ENCODE data around the gene MARK4.

MARK4 gene

DNA sequence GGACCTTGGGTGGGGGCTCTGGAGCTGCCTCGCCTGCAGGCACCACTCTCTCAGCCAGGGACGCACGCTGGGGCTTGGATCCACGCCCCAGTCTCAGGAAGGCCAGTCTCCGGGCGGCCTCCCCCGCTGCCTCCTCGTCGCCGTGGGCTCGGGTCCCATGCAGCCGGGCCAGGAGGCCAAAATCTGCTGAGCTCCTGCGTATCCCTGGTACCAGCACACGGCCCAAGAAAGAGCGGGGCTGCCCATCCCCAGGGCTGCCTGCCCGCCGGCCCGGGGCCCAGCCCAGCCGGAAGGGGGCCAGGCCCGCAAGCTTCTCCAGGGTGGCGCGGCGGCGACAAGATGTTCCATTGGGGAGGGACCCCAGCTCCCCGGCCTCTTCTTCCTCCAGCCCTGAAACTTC is 12.5 kb upstream of the MARK4 start:
- H3K4me3 ChIP-seq (ENCODE audit: low read length) = no peak overlapping the region
- TF ChIP-seq, protein P1, sequence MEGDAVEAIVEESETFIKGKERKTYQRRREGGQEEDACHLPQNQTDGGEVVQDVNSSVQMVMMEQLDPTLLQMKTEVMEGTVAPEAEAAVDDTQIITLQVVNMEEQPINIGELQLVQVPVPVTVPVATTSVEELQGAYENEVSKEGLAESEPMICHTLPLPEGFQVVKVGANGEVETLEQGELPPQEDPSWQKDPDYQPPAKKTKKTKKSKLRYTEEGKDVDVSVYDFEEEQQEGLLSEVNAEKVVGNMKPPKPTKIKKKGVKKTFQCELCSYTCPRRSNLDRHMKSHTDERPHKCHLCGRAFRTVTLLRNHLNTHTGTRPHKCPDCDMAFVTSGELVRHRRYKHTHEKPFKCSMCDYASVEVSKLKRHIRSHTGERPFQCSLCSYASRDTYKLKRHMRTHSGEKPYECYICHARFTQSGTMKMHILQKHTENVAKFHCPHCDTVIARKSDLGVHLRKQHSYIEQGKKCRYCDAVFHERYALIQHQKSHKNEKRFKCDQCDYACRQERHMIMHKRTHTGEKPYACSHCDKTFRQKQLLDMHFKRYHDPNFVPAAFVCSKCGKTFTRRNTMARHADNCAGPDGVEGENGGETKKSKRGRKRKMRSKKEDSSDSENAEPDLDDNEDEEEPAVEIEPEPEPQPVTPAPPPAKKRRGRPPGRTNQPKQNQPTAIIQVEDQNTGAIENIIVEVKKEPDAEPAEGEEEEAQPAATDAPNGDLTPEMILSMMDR (IDR thresholded peaks at IDR 0.05; ENCODE audit: insufficient read depth, low read depth, low read length, missing control alignments) = no peak
- no peak for DNase-seq (ENCODE audit: low read depth)

DNA sequence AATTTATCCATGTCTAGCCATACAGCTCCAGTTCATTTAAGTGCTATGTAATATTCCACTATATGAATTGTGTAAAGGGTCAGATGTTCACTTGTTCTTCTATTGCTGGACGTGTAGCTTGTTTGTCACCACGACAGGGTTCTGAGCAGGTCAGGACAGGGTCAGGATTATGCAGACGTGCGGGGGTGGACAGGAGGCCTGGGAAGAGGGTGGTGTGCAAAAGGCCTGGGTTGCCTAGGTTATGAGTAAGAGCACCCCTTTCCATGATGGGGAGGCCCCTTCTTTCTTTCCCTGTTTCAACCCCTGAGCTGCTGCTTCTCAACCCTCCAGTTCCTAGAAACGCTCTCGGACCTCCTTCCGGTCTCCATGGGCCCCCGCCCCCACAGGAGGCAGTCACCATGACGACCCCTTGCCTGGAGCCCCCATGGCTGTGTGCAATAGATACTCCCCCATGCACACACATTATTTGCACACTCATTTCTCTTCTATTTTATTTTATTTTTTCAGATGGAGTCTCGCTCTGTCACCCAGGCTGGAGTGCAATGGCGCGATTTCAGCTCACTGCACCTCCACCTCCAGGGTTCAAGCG is 7.8 kb upstream of the MARK4 start:
- TF ChIP-seq, protein P1 (IDR thresholded peaks at IDR 0.05; ENCODE audit: insufficient read depth, low read depth, low read length, missing control alignments) = no peak
- DNase-seq (ENCODE audit: low read depth) = no peak
- no peak overlapping the region for H3K4me3 ChIP-seq (ENCODE audit: low read length)

DNA sequence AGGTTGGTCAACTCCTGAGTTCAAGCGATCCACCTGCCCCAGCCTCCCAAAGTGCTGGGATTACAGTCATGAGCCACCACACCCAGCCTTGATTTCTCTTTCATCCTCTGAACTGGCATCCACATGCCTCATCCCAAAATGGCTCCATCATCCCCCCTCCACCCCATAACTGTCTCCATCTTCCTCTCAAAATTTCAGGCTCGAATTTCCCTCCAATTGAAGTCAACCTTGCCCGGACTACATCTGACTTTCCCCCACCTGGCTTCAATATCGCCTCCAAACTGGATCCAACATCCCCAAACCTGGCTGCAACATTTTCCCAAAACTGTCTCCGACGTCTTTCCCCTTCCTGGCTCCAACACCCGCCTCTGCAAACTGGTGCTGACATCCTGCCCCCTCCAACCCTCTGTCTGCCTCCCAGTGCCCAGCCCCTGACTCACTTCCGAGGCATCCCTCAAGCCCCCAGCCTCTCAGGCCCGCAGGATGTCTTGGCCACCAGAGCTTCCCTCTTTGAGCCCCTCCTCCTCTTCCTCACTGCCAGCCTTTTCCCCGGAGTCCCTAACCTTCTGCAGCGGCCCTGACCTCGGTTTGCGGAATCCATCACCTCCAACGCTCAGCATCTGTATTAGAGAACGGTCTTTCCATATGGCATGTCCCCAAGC is 6.8 kb upstream of the MARK4 start:
- TF ChIP-seq, protein P1 (IDR thresholded peaks at IDR 0.05; ENCODE audit: insufficient read depth, low read depth, low read length, missing control alignments) = no peak
- DNase-seq (ENCODE audit: low read depth) = no peak
- H3K4me3 ChIP-seq (ENCODE audit: low read length) = no peak overlapping the region

DNA sequence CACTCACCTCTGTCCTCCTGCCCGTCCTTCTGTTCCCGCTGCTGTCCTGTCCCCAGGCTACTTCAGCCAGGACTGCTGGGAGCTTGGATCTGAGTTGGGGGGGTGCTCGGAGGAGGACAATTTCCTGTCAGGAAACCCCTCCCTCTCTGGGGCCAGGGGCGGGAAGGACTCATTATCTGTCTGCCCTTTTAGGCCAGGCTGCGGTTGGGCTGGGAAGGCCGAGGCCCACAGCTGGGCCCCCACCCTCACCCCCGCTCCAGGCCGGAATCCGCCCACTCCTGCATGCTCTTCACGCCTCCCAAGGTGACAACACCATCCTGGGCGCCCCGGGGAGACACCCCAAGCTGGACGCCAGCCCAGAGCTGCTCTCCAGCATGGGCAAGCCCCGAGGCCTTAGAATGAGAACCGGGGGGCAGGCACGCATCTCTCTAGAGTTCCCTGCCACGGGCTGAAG is 5.7 kb upstream of the MARK4 start, which contains the start of gene EXOC3L2:
TSS of gene EXOC3L2 (minus strand) at position 74 of the 454 bp plus-strand sequence. CDS start 6,362 bp downstream, outside the sequence.
- TF ChIP-seq, protein P1 (IDR thresholded peaks at IDR 0.05; ENCODE audit: insufficient read depth, low read depth, low read length, missing control alignments) = no peak
- H3K4me3 ChIP-seq (ENCODE audit: low read length) = no peak within 1 kb of the TSS

DNA sequence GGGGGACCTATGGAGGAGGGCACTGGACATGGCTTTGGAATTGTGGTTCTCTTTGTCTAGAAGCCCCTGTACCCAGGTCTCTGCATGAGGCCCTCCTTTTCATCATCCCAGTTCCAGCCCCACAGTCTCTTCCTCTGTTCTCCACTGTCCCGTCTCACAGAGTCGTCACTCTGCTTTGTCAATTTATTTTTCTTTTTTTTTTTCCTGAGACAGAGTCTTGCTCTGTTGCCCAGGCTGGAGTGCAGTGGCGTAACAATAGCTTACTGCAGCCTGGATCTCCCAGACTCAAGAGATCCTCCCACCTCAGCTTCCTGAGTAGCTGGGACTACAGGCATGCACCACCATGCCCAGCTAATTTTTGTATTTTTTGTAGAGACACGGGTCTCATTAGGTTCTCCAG is 5.2 kb upstream of the MARK4 start:
- DNase-seq (ENCODE audit: low read depth) = no peak
- TF ChIP-seq, protein P1 (IDR thresholded peaks at IDR 0.05; ENCODE audit: insufficient read depth, low read depth, low read length, missing control alignments) = no peak
- H3K4me3 ChIP-seq (ENCODE audit: low read length) = no peak overlapping the region

More for the DNA sequence above, 5.7 kb upstream of the MARK4 start, which contains the start of gene EXOC3L2:
- no peak for DNase-seq (ENCODE audit: low read depth)

DNA sequence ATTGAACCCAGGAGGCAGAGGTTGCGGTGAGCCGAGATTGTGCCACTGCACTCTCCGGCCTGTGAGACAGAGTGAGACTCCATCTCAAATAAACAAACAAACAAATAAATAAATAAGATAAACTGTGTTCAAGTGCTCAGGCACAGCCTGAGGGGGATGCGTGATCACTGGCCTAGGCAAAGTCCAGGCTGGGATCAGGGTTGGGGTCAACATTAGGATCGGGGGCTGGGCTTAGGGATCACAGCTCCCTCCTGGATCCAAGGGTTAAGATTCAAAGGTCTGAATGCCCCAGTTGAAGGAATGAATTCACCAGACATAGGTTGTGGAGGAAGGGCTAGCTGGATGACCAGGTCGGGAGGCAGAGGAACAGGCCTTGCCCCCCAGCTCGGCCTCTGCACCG is 3.9 kb upstream of the MARK4 start:
- no peak overlapping the region for H3K4me3 ChIP-seq (ENCODE audit: low read length)
- TF ChIP-seq, protein P1 (IDR thresholded peaks at IDR 0.05; ENCODE audit: insufficient read depth, low read depth, low read length, missing control alignments) = no peak
- no peak for DNase-seq (ENCODE audit: low read depth)
